VCaP (cell line): ENCODE measurements around the gene ACTN4.

ENCODE experiments used
- H3K27ac ChIP-seq: fragments of 450-650 bp; 2 replicates; pipeline ENCODE4 v1.5.1; 2017
- CTCF ChIP-seq: fragments of 450-650 bp; conservative IDR thresholded peaks from 2 replicates; pipeline ENCODE4 v1.5.1; 2017; ENCODE audit warnings: mild to moderate bottlenecking, moderate library complexity

ACTN4 gene

GRCh38 chr19:38644719-38645118 is 2.7 kb upstream of the ACTN4 start:
- H3K27ac ChIP-seq = no peak overlapping the region

GRCh38 chr19:38647966-38648768 is 718 bp downstream of the ACTN4 start:
- peak overlapping the region; percentile 92 for H3K27ac ChIP-seq
- no peak for TF ChIP-seq CTCF

More at GRCh38 chr19:38644719-38645118, 2.7 kb upstream of the ACTN4 start:
- TF ChIP-seq CTCF = no peak

GRCh38 chr19:38648769-38649304 is 1.4 kb downstream of the ACTN4 start:
- TF ChIP-seq CTCF = no peak
- peak overlapping the region; percentile 92 for H3K27ac ChIP-seq

DNA sequence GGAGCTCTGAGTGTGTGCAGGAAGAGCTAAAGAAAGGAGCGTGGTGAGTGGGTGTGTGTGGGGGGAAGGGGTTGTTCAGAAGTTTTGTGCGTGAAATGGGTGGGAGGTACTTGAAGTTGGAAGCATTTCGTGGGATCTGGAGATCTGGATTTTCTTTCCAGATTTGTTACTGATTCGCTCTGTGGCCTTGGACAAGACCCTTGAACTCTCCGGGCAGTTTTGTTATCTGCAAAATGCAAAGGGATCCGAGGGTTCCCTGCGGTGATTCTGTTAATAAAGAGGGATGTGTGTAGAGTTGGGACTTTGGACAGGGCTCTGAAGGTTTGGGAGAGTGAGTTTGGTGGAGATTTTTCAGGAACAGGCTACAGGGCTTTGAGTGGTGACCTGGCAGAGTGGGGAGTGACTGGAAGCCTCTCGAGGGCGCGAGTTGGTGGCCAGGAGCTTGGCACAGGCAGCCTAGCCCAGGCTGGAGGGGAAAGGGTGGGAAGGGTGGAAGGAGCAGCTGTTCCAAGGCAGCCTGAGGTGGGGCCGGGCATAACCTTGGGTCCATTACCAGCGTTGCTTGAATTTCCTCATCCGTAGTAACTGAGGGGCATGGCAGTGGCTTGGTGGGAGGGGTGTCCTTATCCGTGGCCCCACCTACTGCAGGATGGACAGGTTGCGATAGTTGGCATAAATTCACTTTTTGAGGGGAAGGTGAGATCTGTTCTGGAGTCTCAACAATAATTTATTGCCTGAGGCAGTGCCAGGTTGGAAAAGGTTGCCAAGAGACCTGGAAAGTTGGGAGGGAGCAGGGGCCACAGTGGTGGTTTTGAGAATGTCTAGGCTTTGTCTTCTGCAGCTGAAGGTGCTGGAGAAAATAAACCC is 2.1 kb downstream of the ACTN4 start:
- TF ChIP-seq CTCF = no peak
- H3K27ac ChIP-seq = peak overlapping the region; percentile 92

DNA sequence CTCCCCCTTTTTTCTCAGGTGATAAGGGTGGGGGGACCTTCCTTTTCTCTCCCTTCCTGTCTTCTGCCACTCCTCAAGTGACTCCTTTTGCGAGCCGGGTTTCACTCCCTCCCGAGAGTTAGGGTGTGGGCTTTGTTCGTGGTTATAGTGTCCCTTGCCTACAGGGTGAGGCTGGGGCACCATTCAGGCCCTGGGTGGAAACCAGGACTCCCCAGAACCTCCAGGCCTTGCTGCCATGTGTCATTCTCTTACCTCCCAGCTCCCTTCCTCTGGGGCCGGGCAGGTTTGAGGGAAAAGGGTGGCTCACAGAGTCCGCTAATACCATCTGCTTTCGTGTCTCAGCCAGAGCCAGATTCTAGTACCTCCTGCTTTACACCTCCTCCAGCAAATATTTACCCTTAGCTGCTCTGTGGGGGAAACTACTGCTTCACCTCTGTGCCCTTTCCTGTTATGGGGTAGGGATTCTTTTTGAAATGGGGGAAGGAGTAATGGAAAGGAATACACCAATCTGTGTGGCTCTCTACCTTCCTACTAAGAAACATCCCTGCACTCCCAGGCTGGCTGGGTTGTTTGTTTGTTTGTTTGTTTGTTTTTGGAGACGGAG is 2.8 kb downstream of the ACTN4 start:
- TF ChIP-seq CTCF = no peak
- H3K27ac ChIP-seq = peak overlapping the region; percentile 92

- no peak for TF ChIP-seq CTCF
- peak overlapping the region; percentile 92 for H3K27ac ChIP-seq
Measured at GRCh38 chr19:38650911-38651584, 3.6 kb downstream of the ACTN4 start.
